COLO829 (cell line): ENCODE data around the gene CAMK1D.

ENCODE experiments used
- DNase-seq: peaks from one replicate; pipeline ENCODE4 v3.0.0; 2012; ENCODE audit warnings: low spot score

The CAMK1D gene

GRCh38 chr10:12657489-12657888, 308.1 kb downstream of the CAMK1D start:
- DNase-seq = no peak

- no peak for DNase-seq
Observed at GRCh38 chr10:12658526-12658925, 309.2 kb downstream of the CAMK1D start.

- DNase-seq = no peak
Observed at GRCh38 chr10:12659706-12660105, 310.4 kb downstream of the CAMK1D start.

- DNase-seq = no peak
Observed at GRCh38 chr10:12660812-12661211, 311.5 kb downstream of the CAMK1D start.

- no peak for DNase-seq
Observed at GRCh38 chr10:12661671-12662070, 312.3 kb downstream of the CAMK1D start.

GRCh38 chr10:12663863-12664262, 314.5 kb downstream of the CAMK1D start:
- no peak for DNase-seq

GRCh38 chr10:12665501-12665900, 316.2 kb downstream of the CAMK1D start:
- DNase-seq = no peak

- no peak for DNase-seq
Observed at GRCh38 chr10:12667052-12667451, 317.7 kb downstream of the CAMK1D start.

- no peak for DNase-seq
Observed at GRCh38 chr10:12668634-12669033, 319.3 kb downstream of the CAMK1D start.

- DNase-seq = no peak
Observed at GRCh38 chr10:12670004-12670403, 320.7 kb downstream of the CAMK1D start.

- DNase-seq = no peak
Observed at GRCh38 chr10:12675186-12675585, 325.8 kb downstream of the CAMK1D start.

- DNase-seq = no peak
Observed at GRCh38 chr10:12679636-12680035, 330.3 kb downstream of the CAMK1D start.

- no peak for DNase-seq
Observed at GRCh38 chr10:12681252-12681651, 331.9 kb downstream of the CAMK1D start.

- no peak for DNase-seq
Observed at GRCh38 chr10:12684784-12685183, 335.4 kb downstream of the CAMK1D start.

GRCh38 chr10:12685261-12686058, 336.1 kb downstream of the CAMK1D start:
- no peak for DNase-seq

- DNase-seq = no peak
Observed at GRCh38 chr10:12687996-12688395, 338.6 kb downstream of the CAMK1D start.

GRCh38 chr10:12689893-12690292, 340.5 kb downstream of the CAMK1D start:
- no peak for DNase-seq

GRCh38 chr10:12690525-12691126, 341.3 kb downstream of the CAMK1D start:
- no peak for DNase-seq

- DNase-seq = no peak
Observed at GRCh38 chr10:12691596-12691995, 342.2 kb downstream of the CAMK1D start.

- no peak for DNase-seq
Observed at GRCh38 chr10:12697764-12698163, 348.4 kb downstream of the CAMK1D start.

- DNase-seq = no peak
Observed at GRCh38 chr10:12699258-12699700, 349.9 kb downstream of the CAMK1D start.

GRCh38 chr10:12699781-12700556, 350.6 kb downstream of the CAMK1D start:
- DNase-seq = no peak

GRCh38 chr10:12700557-12700874, 351.2 kb downstream of the CAMK1D start:
- DNase-seq = no peak
